A673 (cell line): ENCODE data around the gene PPM1M.

Source experiments
- EZH2 ChIP-seq: fragments of 200-600 bp; sonication (generic); IDR thresholded peaks from 2 replicates; pipeline ENCODE4 v1.6.1; 2017; ENCODE audit warnings: borderline replicate concordance, low read depth, mild to moderate bottlenecking, mixed read lengths, antibody characterized with exemption, low read length; ENCODE audit not compliant: poor library complexity, severe bottlenecking
- TF ChIP-seq, protein P1 (sequence below): fragments of 300-800, 200-600 bp; sonication (generic); conservative IDR thresholded peaks from 2 replicates; pipeline ENCODE4 v1.5.1; 2017; ENCODE audit warnings: low read depth, mild to moderate bottlenecking, antibody characterized with exemption, low read length, moderate library complexity, mixed read lengths

DNA sequence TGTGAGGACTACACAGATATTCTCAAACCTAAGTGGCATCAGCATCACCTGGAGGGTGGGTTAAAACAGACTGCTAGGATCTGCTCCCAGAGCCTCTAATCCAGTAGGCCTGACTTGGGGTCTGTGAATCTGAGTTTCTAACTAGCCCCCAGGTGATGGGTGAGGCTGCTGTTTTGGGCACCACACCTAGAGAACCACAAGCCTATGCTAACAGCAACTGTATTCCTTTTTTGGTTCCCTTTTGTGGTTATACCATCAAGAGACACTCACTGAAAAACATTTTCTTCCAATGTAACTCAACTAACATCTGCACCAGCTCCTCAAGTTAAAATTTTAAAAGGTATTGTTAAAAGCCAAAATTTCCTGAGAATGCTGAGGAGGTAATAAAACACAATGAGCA lies 16.9 kb downstream of the PPM1M start:
- TF ChIP-seq EZH2, result no peak
- TF ChIP-seq, protein P1, sequence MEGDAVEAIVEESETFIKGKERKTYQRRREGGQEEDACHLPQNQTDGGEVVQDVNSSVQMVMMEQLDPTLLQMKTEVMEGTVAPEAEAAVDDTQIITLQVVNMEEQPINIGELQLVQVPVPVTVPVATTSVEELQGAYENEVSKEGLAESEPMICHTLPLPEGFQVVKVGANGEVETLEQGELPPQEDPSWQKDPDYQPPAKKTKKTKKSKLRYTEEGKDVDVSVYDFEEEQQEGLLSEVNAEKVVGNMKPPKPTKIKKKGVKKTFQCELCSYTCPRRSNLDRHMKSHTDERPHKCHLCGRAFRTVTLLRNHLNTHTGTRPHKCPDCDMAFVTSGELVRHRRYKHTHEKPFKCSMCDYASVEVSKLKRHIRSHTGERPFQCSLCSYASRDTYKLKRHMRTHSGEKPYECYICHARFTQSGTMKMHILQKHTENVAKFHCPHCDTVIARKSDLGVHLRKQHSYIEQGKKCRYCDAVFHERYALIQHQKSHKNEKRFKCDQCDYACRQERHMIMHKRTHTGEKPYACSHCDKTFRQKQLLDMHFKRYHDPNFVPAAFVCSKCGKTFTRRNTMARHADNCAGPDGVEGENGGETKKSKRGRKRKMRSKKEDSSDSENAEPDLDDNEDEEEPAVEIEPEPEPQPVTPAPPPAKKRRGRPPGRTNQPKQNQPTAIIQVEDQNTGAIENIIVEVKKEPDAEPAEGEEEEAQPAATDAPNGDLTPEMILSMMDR, result no peak
